Mucosa of gallbladder (tissue), 1 donor: ENCODE results near the gene CLIP3. TPM values are rescaled to one million over a fixed set of nuclear protein-coding genes. Genes with fewer than 3 reads are reported as not detected.
"Not testable (repeated sequence)": the region's sequence is repeated elsewhere in the genome, so short reads cannot be mapped to it uniquely, and the experiment has no call there.

ENCODE experiments used
- DNase-seq: peaks from one replicate; pipeline ENCODE4 v3.0.0-alpha.2; 2020; ENCODE audit warnings: low spot score
- total RNA-seq: library from RNA; stranded (reverse); gene quantifications from one replicate; pipeline ENCODE4 v1.2.1, GENCODE V29; 2021
- donor health status: DM: no; HTN: no; CAD: no.

The CLIP3 gene
- total RNA-seq, 1 donor from 2014 or later, result 74.0 TPM

DNA sequence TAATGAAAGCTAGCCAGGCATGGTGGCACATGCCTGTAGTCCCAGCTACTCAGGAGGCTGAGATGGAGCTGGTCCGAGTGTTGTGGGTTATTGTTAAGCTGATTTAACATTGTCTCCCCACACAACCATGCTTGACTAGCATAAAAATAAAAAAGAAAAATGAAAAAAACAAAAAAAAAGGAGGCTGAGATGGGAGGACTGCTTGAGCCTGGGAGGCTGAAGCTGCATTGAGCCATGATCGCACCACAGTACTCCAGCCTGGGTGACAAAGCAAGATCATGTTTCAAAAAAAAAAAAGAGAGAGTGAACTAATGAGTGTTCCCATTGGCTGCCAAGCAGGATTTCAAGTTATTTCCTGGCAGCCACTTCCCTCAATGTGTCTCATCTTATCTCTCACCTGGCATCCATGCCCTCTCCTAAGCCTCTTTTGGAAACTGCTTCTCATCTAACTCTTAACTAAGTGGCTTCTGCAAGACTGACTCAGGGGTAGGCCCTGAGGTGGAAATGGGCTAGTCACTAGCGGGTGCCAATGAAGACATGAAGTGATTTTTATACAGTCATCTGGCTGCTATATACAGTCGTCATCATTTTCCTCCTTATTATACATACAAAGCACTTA is 16.5 kb upstream of the CLIP3 start:
- DNase-seq, result no peak

DNA sequence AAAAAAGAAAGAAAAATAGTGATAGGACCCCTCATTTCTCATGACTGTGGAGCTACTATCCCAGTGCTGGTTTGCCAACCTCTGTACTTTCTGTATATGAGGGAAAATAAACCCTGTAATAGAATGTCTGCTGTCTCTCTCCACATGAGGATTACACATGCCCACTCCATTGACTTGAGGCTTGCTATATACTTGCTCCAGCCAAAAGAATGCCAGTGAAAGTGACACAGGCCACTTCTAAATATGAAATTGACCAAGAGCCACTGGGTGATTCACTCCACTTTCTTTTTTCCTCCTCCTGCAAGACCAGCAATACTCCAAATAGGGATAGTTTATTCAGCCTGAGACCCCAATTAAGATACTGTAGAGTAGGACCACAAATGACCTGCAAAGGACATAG is 15.2 kb upstream of the CLIP3 start:
- DNase-seq, result no peak

DNA sequence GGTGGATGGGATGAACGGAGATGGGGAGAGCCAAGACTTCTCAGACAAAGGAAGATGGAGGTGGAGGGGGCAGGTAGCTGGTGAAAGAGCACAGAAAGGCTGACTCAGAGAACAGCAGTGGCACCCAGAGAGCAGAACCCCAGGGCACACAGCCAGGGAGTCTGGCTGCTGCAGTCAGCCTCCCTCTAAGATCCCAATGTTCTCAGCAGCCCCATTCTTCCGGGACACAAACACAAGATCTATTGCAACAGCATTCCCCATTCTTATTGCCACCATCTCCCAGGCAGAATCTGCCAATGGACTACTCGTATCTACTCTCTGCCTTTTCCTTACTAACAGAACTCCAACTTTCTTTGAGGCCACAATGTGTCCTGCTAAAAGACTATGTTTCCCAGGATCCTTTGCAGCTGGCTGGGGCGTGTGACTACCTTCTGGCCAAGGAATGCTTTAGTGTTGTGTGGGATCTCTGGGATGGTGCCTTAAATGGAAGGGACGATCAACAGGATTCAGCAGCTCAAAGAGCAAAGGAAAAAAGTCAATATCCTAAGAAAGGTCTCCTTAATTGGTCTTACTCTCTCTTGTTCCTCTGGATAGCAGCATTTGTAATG is 13.9 kb upstream of the CLIP3 start:
- no peak for DNase-seq

DNA sequence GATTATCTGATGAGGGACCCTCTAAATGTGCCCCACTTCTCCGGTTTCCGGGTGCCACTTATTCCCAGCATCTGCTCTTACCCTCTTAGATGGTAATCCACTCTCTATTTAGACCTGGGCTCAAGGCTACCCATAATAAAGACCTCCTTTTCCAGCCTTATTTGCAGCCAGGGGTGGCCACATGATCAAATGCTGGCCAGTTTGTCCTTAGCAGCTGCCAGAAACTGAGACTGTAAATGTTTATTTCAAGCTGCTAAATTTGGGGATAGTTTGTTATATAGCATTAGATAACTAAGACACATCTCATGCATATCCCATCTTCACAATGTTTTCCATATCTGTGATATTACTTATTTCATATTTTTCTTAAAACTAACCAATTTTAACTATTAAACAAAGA is 11.3 kb upstream of the CLIP3 start:
- DNase-seq, result no peak

DNA sequence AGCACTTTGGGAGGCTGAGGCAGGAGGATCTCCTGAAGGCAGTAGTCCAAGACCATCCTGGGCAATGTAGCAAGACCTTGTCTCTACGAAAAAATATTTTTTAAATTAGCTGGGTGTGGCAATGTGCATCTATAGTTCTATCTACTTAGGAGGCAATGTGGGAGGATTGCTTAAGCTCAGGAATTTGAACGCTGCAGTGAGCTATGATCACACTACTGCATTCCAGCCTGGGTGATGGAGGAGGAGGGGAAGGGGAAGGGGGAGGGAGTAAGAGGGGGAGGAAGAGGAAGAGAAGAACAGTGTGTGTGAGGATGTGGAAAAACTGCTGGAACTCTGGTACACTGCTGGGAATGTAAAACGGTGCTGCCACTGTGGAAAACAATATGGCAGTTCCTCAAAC is 9.2 kb upstream of the CLIP3 start:
- peak; percentile 31 for DNase-seq

DNA sequence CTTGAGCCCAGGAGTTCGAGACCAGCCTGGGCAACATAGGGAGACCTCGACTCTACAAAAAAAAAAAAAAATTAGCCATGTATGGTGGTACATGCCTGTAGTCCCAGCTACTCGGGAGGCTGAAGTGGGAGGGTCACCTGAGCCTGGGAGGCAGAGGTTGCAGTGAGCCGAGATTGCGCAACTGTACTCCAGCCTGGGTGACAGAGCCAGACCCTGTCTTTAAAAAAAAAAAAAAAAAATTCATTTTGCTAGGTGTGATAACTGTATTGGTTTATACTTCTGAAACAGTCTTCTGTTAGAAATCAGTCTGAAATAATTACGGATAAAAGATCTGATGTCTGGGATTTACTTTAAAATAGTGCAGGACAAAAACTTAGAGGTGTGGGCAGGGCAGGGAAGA is 8.4 kb upstream of the CLIP3 start:
- not testable (repeated sequence) for DNase-seq

DNA sequence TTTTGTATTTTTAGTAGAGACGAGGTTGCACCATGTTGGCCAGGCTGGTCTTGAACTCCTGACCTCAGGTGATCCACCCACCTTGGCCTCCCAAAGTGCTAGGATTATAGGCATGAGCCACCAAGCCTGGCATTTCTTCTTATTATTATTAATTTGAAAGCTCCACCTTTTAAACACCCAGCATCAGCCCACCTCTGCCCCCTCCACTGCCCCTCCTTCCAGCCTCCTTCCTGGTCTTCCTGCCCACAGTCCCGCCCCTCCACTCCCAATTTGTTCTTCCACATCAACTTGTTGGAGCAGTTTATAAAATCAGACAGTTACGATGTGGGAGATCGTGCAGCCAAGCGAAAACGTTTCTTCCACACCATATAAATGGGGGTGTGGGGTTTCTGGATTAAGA is 7.8 kb upstream of the CLIP3 start:
- DNase-seq, result no peak

DNA sequence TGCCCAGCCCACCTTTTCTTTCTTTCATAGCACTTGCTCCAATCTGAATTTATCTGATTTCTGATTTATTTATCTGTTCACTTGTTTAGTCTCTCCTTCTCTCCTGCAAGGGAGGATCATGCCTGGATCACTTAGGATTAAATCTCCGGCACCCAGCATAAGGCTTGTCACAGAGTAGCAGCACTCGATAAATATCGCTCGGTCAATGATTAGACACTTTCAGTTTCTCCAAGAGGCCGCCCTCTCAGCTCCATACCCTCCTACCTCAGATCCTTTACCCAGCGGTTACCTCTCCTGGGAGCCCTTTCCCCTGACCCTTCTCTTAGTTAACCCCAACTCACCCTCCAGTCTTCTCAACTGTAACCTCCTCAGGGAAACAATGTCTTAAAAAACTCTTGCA is 1.4 kb downstream of the CLIP3 start:
- no peak for DNase-seq

DNA sequence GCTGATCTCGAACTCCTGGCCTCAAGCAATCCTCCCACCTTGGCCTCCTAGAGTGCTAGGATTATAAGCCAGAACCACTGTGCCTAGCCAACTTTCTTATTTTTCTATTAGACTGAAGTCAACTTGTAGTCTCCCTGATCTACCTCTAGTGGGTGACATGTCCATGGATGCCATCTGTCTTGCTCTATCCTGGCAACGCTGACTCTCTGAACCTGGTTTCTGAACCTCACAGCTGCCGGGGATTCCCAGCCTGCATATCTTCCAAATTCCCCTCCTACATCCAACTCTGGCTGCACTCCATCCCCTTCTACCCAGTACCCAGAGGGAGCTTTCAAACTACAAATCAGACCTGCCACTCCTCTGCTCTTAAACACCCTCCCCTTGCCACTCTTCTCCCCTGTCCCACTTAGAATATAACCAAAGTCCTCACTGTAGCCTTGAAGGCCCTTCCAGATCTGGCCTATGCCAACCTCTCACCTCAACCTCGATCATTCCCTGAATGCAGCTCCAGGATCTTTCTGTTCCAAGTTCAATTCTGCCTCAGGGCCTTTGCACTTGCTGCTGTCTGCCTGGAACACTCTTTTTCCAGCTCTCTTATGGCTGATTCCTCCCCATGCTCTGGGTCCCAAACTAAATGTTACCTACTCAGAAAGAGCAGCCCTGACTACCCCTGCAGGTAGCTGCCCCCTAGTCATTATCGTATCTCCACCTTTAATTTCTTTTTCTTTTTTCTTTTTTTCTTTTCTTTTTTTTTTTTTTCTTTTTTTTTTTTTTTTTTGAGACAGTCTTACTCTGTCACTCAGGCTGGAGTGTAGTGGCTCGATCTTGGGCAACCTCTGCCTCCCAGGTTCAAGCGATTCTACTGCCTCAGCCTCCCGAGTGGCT is 2.2 kb downstream of the CLIP3 start:
- DNase-seq, result no peak

DNA sequence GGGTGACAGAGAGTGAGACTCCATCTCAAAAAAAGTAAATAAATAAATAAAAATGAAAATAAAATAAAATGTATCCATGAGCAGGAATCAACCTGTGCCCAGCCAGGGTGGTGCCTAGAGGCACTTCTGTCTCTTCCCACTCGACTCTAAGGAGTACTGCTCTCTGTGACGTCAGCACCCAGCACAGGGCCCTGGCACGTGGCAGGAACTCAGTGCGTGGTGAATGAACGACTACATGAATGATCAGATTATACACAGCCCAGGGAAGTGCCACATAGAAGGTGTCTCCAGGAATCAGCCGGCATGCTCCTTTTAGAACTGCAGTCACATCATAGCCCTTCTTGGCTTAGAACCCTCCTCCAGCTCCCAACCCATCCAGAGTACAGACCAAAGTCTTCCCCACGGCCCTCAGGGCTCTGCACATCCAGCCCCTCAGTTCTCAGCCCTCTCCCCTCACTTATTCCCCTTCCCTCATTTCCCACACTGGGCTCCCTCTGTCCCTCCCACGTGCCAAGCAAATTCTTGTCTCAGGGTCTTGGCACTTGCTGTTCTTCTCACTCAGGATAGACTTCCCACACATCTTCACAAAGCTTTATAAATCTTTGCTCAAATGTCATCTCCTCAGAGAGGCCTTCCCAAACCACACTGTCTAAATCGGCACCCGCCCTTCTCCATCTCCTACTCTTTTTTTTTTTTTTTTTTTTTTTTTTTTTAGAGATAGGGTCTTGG is 4.2 kb downstream of the CLIP3 start:
- no peak for DNase-seq

DNA sequence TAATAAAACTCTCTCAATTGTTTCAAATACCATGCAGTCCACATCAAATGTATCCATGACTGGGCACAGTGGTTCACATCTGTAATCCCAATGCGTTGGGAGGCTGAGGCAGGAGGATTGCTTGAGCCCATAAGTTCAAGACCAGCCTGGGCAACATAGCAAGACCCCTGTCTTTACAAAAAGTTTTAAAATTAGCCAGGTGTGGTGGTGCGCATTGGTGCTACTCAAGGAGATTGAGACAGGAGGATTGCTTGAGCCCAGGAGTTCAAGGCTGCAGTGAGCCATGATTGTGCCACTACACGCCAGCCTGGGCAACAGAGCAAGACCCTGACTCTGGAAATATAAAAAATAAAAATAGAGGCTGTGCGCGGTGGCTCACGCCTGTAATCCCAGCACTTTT is 5.0 kb downstream of the CLIP3 start:
- no peak for DNase-seq

DNA sequence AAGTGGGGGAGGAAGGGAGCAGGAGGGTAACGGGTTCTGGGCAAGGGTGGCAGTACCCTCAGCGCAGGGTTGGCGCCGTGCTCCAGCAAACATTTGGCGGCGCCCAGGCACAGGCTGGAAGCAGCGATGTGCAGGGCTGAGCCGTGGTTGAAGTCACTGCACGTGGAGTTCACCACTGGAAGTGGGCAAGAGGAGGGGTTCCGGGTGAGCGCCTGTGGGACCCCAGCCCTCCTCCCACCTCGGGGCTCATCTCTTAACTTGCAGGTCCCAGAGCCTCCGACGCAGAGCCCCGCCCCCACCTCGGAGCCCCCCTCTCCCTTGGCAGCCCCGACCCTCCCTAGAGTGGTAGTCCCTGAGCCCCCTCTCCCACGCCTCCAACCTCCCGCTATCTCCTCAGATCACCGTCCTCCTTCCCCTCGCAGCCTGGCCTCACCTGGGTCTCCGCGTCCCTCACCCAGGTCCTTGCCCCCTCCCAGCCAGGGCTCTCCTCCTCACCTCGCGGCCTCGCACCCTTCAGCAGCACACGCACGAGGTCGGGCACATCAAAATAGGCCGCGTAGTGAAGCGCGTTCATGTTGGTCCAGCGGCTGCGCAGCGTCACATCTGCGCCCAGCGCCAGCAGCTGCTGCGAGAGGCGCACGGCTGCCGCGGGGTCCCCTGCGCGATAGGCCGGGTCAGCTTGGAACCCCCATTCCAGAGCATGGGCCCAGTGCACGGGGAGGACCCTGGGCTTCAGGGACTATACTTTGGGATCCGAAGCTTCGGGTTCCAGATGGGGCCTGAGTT is 6.4 kb downstream of the CLIP3 start:
- no peak for DNase-seq

DNA sequence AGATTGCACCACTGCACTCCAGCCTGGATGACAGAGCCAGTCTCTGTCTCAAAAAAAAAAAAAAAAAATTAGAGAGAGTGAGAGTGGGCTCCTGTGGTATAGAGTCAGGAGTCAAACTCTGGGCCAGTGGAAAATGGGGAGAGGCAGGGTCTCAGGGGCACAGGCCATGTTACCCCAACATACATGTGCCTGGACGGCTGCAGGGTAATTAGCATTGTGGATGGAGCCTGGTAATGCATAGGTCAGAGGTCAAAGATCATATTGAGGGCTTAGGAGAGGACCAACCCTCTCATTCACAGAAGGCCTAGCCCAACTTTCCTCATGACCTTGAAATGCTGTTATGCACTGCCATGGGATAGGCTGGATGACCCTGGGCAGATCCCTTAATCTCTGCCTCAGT is 7.1 kb downstream of the CLIP3 start:
- no peak for DNase-seq

DNA sequence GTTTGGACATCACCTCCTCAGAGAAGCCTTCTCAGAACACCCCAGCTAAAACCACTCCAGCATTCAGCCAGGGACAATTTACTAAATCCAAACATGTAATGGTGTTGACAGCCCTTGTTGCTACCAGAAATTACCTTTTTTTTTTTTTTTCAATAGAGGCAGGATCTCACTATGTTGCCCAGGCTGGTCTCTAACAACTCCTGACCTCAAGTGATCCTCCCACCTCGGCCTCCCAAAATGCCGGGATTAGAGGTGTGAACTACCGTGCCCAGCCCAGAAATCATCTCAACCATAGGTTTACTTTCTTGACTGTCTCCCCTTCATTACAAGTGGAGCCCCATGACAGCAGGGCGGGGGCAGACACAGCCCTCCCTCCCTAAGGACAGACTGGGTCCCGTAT is 9.2 kb downstream of the CLIP3 start:
- DNase-seq, result no peak

DNA sequence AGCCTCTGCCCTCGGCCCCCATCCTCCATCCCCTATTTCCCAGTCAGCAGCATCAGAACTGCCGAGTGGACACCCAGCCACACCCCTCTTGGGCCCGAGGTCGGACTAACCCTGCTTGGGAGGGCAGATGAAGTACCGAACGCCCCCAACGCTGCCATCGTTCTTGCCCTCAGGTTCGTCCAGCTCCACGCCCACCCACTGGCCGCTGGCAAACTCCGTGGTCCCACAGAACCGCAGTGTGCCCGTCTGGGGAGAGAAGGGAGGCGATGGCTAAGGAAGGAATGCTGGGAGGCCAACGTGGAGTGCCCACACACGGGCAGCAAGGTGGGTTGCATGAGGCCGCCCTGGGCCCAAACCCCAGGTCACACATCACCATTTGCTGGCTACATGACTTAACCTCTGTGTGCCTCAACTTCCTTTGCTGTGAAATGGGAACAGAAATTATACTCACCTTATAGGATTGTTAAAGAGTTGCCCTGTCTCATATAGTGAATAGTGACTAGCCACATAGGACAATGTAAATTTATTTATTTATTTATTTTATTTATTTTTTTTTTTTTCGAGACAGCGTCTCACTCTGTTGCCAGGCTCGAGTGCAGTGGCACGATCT is 13.5 kb downstream of the CLIP3 start:
- no peak for DNase-seq

DNA sequence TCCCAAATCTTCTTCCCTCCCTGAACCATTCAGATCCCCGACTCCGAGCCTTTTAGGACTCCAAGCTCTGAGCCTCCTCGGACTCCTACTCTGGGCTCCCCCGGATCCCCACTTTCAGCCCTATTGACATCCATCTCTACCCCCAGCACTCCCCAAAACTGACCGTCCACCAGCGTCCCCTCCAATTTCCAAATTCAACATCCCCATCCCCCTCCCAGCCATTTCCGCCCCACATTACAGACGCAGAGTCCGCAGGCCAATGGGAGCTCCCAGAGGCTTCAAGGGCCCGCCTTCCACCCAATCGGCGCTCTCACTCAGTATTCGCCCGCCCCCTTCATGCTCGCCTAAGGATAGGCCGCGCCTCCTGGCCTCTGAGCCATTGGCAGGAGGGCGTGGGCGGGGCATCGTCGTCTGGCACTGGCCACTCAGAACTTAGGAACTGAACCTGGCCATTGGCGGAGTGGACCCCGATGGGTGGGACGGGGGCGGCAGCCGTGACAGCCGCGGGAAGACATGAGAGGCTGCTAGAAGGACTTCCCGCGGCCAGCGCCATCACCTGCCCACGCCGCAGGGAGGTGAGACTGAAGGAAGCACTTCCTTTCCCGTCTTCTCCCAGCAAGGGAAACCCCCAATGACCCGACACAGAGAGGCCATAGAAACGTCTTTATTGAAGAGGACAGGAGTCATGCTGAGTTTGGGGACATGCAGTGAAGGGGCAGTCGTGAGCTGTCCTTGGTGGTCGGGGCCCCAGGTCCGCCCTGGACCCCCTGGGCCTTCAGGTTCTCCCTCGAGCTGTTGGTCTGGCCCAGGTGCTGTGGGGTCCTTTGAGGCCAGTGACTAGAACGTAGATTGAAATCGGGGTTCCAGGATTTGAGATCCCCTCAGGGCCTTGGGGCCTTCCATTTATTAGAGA is 18.4 kb downstream of the CLIP3 start, which contains the start of gene ALKBH6:
Gene ALKBH6, minus strand, starts transcription at position 202 of the 913 bp plus-strand sequence. CDS start 816 bp downstream, outside the sequence.
- DNase-seq, result peak; percentile 100

DNA sequence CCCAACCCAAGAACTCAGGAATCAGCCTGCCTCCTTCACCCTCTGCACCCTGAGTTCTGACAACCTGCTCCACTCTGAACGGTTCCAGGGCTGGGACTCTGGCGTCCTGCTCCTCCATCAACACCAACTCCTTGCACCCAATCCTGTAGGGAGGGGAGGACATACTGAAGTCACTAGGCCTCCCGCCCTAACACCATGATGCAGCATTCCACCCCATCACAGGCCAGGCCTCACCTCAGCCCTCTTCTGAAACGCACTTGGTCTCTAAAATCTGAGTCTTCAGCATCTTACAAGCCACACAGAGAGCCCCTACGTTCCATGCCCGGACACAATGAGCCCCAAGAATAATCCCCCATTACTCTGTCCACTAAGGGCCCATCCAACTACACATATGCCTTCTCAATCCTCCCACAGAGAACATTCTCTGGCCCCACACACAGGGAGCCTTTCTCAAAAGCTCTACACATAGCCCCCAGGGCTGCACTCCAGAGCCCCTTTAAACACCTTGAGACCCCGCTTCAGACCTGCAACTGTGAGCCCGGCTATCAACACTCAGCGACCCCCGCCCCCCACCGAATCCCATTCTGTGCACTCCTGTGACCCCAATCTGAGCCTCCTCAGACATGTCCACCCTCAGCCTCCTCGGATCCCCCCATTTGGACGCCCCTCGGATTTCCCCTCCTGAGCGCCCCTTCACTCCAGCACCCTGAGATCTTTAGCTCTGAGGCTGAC is 19.2 kb downstream of the CLIP3 start:
- no peak for DNase-seq

DNA sequence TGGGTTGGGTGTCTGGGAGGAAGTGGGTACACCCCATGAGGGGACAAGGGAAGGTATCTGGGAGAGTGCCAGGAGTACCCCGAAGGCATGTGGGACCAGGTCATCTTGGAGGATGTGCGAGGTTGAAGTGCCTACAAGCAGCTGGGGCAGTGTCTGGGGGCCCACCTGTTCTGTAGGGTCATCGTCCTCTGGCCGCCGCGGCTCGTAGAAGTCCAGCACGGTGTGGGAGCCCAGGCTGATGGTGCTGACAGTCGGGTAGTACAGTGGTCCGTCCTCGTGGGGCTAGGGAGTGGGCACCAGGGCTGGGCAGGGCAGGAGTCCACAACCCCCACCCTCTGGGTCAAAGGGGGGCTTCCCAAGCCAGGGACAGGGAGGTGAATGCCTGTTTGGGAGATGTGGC is 22.3 kb downstream of the CLIP3 start:
- DNase-seq, result no peak
